GM19240 (cell line): Measurements from ENCODE around the gene NINL.
"Not testable (repeated sequence)": the region's sequence is repeated elsewhere in the genome, so short reads cannot be mapped to it uniquely, and the experiment has no call there.

Source experiments
- DNase-seq: peaks from one replicate; pipeline ENCODE4 v3.0.0; 2011; ENCODE audit warnings: low spot score; ENCODE audit not compliant: insufficient read length

NINL gene

GRCh38 chr20:25485872-25486271, 99.5 kb downstream of the NINL start:
- no peak for DNase-seq

GRCh38 chr20:25484911-25485511, 100.3 kb downstream of the NINL start:
- no peak for DNase-seq

GRCh38 chr20:25484224-25484846, 101.0 kb downstream of the NINL start:
- DNase-seq: no peak

- DNase-seq: no peak
Observed at GRCh38 chr20:25483431-25484132, 101.7 kb downstream of the NINL start.

- DNase-seq: no peak
Observed at GRCh38 chr20:25481918-25482253, 103.4 kb downstream of the NINL start.

- DNase-seq: no peak
Observed at GRCh38 chr20:25481235-25481917, 104.0 kb downstream of the NINL start.

GRCh38 chr20:25480797-25481196, 104.5 kb downstream of the NINL start:
- DNase-seq: no peak

- no peak for DNase-seq
Observed at GRCh38 chr20:25480156-25480555, 105.2 kb downstream of the NINL start.

GRCh38 chr20:25479638-25480037, 105.7 kb downstream of the NINL start:
- DNase-seq: no peak

GRCh38 chr20:25478889-25479568, 106.3 kb downstream of the NINL start:
- DNase-seq: no peak

- no peak for DNase-seq
Observed at GRCh38 chr20:25477014-25477882, 108.1 kb downstream of the NINL start.

GRCh38 chr20:25476106-25477013, 109.0 kb downstream of the NINL start:
- no peak for DNase-seq

GRCh38 chr20:25473297-25473696, 112.0 kb downstream of the NINL start:
- not testable (repeated sequence) for DNase-seq

GRCh38 chr20:25471020-25471419, 114.3 kb downstream of the NINL start:
- DNase-seq: no peak

- DNase-seq: no peak
Observed at GRCh38 chr20:25470045-25470444, 115.3 kb downstream of the NINL start.

GRCh38 chr20:25469558-25469957, 115.8 kb downstream of the NINL start:
- DNase-seq: no peak

GRCh38 chr20:25468126-25469075, 116.9 kb downstream of the NINL start:
- DNase-seq: no peak

- no peak for DNase-seq
Observed at GRCh38 chr20:25467441-25467840, 117.9 kb downstream of the NINL start.

- DNase-seq: no peak
Observed at GRCh38 chr20:25466846-25467245, 118.5 kb downstream of the NINL start.
